CD4-positive, alpha-beta T cell treated with Interleukin-2 at 100 ng/mL for 4 hours (primary cell): Measurements from ENCODE around the gene USH2A.

ENCODE experiments used
- DNase-seq: peaks from one replicate; pipeline ENCODE4 v3.0.0-alpha.2; 2020; ENCODE audit warnings: low spot score

USH2A gene

DNA sequence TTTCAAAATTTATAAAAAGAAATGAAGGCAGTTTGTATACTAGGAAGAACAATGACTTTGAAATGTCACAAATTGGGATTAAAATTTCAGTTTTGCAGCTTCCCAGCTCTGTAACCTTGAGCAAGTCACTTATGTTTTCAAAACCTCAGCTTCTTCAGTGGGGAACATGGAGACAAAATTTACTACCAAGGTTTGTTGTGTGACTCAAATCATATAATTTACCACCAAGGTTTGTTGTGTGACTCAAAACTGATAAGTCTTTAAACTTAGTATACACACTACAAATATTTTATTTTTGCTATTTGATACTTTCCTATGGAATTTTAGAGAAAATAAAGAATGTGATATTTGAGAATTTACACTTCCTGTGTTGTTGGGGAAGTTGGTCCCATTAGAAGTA is 636.3 kb downstream of the USH2A start:
- no peak for DNase-seq

DNA sequence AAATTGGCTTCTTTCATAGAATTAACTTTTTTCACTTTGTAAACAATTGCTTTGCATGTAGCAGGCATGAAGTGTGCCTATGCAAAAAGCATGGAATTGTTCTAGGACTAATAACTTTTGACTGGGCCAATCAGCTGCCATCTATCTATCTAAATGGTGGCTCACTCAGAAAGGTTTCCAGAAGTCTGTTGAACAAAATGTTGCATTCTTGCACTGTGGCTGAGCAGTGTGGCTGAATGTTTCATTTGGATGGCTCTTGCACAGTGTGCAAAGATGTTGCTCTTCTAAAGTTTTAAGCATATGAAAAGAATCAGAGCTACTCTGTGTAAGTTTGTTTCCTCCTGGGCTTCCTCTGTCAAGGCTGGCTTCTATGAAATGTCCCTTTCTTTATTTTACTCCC is 642.6 kb downstream of the USH2A start:
- DNase-seq, result no peak

DNA sequence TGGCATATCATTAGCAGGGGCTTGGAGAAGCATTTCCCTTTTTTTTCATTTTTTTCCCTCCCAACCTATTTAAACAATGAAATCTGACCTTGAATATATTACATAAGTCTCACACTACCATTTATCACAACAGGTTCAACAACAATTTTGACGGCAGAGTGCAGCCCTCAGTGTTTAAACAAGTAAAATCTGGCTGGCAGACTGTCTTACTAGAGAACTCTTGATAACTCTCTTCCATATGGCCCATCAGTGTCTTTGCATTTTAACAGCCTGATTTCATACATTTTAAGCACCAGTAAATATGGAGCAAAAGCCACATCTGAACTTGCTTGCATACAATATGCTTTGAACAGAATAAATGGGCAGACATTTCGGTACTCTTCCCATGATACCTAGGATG is 643.1 kb downstream of the USH2A start:
- DNase-seq, result no peak

DNA sequence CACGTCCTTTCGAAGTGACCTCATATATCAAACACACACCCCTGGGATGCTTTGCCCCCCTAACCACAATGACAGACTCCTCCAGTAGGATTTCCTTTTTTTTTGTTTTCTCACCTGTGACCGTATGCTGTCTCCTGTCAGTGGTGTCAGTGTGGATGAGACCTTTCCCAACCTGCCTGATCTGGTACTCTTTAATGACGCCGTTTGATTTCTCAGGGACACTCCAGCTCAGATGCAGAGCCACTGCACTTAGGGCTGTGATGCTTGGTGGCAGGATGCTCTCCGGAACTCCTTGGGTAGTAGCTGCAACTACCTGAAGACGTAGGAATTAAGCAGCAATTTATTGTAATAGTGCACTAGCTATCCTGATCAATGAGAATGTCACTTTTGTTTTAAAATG is 643.5 kb downstream of the USH2A start:
- no peak for DNase-seq

DNA sequence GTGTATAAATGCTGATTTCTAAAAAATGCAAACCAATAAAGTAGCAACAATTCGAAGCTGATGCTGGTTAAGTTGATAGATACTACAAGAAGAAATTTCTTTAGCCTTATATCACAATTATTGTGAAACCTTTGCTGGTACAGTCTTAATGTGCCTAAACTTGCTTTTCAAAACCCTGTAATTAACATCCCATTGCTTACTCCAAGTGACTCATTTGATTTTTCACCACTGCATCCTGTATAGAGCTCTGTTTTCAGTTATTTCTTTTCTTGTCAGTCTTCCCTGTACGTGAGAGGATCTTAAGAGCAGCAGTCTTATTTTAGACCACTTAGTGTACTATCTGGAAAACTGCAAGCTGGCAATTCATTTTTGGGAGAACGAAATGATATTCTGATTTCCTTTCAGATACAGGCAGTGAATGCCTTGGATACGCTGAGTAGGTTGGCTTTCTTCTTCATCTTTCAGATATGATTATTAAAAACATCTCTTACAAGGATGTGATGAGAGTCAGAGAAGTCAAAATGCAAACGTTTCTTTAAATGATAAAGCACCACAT is 645.8 kb downstream of the USH2A start:
- DNase-seq, result no peak

DNA sequence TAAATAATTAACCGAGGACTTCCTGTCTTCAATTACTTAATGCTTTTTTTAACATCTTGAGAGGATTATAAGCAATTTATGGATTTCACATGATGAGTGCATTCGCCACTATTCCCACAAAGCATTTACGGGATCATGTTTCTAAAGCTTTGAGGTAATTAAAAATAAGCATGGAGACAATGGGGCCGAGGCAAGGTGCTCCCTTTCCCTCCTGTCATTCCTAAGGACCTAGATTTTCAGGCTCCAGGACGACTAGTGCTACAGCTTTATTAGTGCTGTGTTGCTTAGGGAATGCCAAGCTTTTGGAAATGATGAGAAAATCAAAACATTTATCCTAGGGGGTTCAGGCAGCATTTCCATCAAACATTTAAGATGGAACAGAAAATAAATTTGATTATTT is 646.9 kb downstream of the USH2A start:
- DNase-seq, result no peak

DNA sequence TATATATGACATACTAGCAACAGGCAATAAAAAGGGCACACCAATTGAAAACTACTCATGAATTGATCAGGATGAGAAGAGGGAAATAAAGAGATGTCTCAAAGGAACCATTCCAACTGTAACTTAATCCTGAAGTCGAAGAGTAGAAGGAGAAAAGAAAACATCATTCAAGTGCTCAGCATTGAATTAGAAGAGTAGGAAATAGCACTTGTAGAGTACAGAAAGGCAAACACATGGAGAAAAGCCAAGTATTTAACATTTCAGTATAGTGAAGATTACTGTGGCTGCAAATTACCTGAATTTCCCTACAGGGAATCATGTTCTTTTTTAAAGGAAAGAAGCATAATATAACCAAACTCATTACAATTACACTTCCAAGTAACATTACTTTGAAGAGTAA is 651.1 kb downstream of the USH2A start:
- no peak for DNase-seq

DNA sequence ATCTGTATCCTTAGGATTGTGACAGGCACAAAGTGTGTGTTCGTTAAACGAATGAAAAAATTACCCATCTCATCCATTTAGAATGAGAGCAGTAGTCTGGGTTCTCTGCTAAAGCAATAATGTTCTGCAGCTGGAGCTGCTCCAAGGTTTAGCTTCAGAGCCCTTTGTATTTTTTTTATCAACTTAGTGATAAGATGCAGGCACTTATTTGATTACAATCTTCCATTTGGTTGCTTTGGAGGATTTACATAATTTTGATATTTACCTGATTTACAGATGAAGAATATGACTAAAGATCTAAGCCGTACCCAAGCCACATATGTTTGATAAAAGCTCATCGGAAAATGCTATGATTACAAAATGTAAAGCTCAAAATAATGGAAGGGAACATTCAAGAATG is 654.9 kb downstream of the USH2A start:
- no peak for DNase-seq

DNA sequence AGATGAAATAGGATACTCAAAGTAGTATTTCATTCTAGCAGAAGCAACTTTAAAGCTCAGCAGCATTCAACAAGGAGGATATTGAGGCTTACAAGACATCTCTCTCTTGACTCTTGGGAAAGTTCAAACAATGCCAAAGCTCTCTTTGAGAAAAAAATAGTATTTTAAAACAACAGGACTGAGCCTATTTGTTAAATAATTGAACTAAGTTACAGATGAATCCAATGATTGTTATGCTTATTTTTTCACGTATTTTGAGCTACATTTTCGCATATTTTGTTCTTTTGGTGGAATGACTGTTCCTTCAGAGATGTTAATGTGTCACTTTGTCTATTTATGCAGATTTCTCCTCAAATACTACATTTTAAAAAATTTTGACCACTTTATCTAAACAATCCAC is 655.5 kb downstream of the USH2A start:
- no peak for DNase-seq

DNA sequence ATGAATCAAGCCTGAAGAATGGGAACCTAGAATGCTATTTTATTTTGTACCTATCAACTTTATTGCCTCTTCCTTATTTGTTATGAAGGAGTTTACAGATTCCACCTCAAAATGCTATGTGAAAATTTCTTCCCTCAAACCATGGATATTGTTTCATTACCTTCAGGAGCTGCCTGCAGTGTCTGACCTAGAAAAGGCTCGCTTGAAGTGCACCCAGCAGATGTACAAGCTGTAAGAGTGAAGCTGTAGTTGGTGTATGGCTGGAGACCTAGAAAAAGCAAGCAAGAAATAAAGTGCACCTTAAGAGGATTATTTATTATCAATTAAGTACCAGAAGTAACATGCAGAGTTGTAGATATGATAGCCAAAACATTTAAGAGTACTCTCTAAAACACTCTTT is 656.7 kb downstream of the USH2A start:
- no peak for DNase-seq

DNA sequence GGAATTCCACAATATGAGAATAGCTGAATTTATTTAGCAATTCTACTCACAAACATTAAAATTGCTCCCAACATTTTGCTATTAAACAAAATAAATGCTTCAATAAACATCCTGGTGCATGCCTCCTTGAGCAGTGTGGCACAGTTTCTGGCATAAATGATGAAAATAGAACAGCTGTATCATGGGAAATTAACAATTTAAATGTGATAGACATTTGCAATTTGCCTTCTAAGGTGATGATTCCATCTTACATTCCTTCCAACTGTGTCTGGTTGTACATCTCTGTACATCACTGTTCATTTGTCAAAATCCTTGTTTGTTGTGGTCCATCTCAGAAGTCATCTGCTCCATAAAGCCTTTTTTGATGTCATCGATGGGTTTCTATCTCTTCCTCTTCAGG is 657.4 kb downstream of the USH2A start:
- DNase-seq, result no peak

DNA sequence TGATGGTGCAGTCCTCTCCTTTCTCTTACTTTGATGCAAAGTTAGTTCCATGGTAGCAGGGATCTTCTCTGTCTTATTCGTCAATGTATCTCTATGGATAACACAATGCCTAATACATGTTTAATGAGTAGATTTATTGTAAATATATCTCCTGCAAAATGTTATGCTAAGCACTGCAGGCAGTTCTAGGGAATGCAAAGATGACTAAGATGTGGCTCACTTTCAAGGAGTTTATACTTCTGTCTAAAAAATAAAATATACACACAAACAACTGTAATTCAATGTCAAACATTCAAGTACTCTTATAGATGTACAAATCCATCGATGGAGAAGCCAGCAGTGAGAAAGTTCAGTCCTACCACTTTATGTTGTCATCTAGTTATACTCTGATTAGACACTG is 661.8 kb downstream of the USH2A start:
- no peak for DNase-seq

DNA sequence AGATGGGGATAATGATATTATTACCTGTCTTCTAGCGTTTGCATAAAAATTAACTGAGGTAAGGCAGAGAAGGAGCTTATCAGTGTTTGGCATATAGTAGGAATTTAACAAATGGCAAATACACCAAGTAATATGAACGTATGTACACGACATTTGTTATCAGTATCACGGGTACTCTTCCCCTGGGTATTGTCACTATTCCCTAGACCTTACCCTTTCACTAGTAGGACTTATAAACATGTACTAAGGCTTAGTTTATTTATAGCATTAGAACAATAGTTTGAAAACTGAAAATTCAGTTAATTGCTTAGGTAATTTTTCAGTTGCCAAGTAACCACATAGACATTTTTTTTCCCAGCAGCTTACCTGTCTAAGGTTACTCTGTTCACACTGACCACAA is 669.1 kb downstream of the USH2A start:
- DNase-seq, result no peak

DNA sequence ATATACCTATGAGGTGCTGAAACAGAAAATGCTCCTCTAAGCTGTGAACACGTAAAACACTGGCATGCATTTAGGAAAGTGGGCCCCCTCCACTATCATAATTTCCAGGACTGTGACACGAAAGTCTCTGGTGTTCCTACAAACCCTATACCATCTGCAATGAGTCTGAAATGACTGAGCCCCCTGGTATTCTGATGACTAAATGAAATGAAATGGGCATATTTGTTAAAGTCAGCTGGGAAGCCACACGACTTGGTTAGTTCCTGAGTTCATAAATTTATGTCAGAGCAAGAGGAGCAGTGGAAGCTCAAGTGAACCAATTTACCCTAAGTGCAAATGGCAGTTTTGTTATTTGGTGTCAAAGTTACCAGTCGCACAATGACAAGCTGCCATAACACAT is 673.8 kb downstream of the USH2A start:
- no peak for DNase-seq

DNA sequence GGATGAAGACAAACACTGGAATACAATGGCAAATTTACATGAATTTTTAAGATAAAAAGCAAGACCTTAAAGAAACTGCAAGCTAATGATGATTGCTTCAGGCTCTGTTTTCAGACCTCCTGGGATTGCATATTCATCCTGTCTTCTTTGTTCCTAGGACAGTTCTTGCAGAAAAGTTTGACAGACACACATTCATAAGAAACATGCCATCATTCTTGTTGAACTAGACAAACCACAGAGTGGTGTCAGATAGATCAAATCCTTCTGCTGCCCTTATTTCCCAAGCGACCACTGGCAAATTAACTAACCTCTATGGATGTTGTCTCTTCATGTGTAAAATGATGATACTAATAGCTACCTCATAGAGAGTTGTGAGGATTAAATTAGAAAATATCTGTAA is 674.8 kb downstream of the USH2A start:
- DNase-seq, result no peak

DNA sequence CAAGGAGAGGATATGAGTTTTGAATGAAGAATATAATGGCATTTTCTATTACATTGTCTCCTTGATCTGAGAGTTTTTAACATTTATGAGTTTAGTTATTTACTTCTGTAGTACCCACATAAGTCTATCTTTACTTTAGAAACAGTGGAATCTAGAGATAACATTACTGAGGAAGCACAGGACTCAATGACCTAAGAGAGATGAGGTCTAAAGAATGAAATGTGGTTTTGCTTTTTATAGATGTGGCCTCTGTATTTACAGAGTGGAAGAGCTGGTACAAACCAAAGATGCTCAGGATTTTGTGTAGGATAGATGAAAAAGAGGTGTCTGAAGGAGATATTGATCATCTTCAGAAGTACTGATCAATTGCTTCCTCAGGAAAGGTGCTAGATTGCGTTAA is 678.8 kb downstream of the USH2A start:
- no peak for DNase-seq

DNA sequence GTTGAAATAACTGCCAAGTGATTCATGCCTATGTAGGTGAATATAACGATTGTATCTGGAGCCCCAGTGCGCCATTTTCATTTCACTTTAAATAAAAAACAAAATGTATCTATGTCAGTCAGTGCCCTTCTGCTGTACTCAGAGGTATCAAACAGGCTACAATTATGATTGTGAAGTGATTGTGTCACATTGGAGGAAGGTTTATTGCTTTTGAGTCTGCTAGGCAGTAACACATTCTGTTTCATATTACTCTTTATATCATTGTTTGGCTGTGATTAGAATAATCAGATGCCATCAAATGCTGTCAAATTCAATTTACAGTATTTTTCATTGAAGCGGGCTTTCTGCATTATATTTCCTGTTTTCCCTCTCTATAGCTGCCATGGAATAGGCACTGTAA is 684.2 kb downstream of the USH2A start:
- DNase-seq, result no peak

DNA sequence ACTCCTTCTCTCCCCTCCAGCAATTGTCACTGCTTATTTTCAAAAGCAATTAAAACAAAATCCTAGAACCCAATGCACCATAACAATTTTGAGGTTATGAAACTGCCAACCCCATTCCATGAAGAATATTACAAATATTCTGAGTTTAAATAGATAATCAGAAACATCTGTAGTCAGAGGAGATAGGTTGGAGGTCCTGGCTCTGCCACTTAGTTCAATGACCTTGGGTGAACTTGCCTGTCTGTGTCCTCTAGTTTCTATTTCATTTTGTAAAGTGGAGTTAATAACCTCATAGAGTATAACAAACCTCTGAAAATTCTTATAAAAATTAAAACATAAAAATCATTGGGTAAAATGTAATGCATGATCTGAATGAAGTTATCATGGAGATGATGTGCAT is 691.5 kb downstream of the USH2A start:
- DNase-seq, result no peak

DNA sequence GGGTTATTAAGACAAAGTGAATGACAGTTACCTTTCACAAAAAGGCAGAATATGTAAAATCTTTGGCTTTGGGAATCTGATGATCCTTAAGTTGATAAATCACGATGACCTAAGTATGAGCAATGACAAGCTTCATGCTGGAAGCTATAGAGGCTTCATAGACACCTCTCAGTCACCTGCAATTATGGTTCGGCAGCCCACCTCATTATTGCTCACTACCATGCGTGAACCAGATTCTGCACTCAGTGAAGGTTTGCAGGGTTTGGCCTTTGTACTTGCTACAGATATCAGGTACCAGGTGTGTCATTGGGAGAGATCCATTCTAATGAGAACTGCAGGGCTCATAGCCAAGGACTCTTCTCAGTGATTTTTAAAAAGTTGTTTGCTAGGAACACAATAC is 692.6 kb downstream of the USH2A start:
- no peak for DNase-seq

DNA sequence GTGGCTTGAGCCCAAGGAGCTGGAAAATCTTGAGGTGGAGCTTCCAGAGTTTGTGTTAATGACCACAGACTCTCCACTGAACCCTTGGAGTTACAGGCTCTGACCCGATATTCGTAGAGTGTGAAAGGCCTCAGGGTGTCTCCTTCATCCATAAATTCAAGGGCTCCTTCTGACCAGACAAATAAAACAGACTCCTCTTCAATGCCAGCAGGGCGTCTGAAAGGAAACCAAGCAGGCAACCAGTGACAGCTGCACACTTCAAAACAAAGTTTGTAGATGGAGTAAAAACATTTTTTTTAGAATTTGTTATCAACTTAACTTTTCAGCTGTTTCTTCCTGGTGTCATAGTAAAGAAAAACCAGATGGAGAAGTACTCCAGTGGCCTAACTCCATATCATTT is 695.1 kb downstream of the USH2A start:
- DNase-seq, result no peak

DNA sequence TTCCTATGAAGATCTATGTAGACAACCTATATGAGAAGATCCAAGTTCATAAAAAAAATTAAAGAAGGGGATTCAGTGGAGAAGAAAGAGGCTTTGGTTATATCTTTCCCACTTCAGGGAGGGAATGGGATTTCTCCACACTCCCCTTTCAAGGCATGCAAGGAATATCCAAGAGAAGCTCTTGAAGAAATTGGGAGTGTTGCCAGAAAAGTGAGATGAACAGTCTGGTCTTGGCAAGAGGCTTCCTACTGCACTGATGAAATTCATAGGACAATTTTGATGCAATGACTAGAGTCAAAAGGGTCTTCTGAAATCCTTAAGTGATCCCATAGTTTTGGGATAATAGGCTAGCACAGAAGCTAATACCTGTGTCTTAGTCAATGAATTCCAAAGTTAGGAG is 703.1 kb downstream of the USH2A start:
- DNase-seq, result no peak

DNA sequence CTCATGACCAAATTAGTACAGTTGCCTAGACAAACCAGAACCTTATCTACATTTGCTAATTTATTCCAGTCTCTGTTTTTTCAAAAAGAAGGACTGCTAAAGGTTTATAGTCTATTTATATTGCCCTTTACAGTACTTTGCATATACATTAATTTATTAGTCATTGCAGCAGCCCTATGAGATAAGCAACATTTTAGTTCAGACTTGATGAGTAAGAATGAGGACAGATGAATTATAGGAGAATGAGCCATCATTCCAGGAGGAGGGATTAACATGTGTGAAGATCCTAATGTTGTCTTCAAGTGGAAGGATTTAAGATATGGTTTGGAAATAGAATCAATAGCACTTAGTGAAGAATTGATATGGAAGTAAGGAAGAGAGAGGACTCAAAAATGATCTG is 703.7 kb downstream of the USH2A start:
- no peak for DNase-seq

DNA sequence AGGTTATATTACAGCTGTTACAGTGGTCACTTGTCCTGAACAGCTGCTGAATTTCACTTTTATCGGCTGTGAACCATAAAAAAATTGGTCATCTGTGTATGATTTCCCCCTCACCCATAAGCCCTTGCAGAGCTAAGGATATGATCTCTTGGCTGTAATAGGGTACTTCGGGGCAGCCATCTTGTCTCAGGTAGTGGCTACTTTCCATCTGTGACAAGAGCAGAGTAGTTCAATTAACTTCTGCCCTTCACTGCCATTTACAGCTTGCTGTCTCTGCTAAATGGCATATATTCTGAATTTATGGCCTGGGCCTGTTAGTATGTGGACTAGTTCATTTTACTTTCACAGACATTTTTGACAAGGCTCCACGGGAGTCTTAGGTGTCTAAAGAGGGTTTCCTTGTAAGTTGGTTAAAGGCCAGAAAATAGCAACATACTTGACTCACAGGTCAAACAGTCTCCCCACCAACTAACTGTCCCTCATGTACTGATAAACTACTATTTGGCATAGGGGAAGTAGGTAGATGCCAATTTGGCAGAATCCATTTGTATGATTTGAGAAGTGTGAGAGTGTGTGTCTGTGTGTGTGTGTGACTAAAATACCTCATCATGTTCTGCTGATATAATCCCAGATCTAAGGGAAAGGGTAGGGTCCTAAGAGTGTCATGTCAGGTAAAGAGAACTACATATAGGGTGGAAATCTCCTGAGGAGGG is 704.5 kb downstream of the USH2A start:
- no peak for DNase-seq

DNA sequence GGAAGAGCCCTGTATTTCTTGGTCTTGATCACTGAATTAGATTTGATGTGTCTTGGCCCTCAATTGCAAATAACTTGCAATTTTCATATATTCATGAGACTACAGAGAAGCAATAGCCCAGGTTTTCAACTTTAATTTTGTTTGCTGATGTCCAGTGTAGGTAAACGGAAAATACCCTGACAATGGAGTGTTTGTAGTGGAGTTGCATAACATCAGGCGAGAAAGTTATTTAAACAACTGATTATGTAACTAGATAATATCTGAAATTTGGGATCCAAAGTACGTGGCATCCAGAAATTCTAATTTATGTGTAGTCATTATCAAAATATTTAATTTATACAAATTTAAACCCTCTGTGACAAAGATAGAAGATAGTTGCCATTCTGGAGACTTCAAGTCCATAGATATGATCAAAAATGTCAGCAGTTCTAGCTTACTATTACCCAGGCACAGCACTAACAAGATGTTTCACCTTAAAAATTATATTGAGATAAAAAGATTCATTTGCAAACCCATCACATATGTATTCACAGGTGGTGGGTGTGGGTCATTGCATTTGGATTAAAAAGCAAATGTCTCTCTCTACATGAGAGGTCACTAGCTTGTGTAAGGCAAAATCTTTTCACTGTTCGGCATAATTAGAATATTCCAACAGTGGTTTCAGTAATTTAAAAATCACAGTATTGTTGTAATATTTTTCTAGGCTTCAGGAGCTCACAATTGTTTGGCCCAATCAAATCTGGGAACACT is 705.4 kb downstream of the USH2A start:
- DNase-seq, result no peak
